SIG-M5 (cell line): ENCODE results near the gene MAP1LC3B2.
"Not testable (repeated sequence)": the region's sequence is repeated elsewhere in the genome, so short reads cannot be mapped to it uniquely, and the experiment has no call there.

Source experiments
- DNase-seq: peaks from one replicate; lab custom pipeline; 2025; lab: John Stamatoyannopoulos, UW

The MAP1LC3B2 gene

DNA sequence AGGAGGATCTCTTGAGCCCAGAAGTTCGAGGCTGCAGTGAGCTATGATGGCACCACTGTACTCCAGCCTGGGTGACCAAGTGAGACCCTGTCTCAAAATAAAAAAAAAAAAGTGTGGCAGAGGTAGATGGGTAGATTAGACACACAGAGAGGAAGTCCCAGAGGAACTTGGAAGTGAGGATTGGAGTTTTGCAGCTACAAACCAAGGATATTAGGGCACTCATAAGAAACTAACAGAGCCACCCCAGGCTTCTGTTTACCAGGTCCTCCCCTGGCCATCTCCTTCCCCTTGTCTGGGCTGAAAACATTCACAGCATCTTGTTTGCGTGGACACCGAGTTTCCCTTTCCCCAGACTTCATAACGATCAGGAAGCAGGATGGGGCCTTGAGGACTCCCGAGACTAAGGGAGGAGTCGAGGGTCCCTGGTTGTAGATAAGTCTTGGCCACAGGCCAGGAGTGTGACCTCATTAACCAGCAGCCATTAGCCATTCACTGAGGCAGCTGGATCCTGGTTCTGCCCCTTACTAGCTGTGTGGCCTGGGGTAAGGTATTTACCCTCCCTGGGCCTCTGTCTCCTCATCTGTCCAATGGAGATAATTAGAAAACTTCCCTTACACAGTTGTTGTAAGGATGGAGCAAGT, 2.1 kb downstream of the MAP1LC3B2 start:
- DNase-seq: no peak

GRCh38 chr12:116562090-116562489, 2.9 kb downstream of the MAP1LC3B2 start:
- no peak for DNase-seq

DNA sequence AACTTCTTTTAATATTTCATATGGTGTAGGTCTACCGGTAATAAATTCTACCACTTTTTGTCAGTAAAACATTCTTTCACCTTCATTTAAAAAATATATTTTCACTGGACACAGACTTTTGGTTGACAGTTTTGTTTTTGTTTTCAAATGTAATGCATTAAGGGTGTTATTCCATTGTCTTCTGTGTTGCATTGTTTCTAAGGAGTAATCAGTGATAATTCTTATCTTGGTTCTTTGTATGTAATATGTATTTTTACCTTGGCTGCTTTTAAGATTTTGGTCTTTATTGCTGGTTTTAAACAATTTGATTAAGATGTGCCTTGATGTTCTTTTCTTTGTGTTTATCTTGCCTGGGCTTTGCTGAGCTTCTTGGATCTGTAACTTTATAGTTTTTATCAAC, 4.1 kb downstream of the MAP1LC3B2 start:
- DNase-seq: no peak

GRCh38 chr12:116564080-116564479, 4.9 kb downstream of the MAP1LC3B2 start:
- DNase-seq: no peak

GRCh38 chr12:116565221-116565620, 6.0 kb downstream of the MAP1LC3B2 start:
- DNase-seq: not testable (repeated sequence)

DNA sequence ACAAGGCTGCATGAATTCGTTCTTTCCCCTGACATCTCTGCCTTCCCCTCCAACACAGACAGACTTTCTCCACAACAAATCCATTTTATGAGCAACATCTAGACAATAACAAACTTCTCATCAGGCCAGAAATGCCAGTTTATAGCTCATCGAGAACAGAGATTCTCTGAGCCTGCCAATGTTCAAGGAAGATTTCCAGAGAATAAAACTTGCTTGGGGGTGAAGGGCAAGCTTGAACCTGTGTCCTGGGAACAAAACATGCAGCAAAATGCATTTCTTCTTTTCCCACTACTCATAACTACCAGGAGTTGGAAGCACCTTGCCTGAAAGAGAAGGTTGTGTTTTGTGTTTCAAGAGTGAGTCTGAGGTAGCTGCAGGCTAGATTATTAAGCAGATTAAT, 6.8 kb downstream of the MAP1LC3B2 start:
- DNase-seq: no peak

- DNase-seq: no peak
These were observed 9.0 kb downstream of the MAP1LC3B2 start for GRCh38 chr12:116568203-116568602.

GRCh38 chr12:116571089-116571488, 11.9 kb downstream of the MAP1LC3B2 start:
- no peak for DNase-seq

DNA sequence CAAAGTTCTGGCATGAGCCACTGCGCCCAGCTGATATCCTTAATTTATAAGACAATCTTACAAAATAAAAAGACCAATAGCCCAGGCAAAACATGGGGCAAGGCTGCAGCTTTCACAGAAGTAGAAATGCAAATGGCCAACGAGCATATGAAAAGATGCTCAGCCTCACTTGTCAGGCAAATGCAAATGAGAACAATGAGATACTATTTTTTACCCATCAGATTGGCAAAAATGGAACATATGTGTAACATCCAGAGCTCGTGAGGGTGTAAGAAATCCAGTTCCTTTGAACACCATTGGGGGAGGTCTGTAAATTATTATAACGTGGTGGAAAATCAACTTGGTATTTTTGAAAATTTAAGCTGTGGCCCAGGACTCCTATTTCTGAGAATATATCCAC, 14.6 kb downstream of the MAP1LC3B2 start:
- DNase-seq: no peak

DNA sequence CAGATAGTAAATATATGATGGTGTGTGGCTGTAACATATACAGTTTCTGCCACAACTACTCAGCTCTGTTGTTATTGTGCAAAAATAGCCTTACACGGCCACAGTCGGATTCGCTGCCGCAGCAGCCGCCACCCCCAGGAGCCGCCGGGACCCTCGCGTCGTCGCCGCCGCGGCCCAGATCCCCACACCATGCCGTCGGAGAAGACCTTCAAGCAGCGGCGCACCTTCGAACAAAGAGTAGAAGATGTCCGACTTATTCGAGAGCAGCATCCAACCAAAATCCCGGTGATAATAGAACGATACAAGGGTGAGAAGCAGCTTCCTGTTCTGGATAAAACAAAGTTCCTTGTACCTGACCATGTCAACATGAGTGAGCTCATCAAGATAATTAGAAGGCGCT, 16.6 kb downstream of the MAP1LC3B2 start:
- DNase-seq: not testable (repeated sequence)

DNA sequence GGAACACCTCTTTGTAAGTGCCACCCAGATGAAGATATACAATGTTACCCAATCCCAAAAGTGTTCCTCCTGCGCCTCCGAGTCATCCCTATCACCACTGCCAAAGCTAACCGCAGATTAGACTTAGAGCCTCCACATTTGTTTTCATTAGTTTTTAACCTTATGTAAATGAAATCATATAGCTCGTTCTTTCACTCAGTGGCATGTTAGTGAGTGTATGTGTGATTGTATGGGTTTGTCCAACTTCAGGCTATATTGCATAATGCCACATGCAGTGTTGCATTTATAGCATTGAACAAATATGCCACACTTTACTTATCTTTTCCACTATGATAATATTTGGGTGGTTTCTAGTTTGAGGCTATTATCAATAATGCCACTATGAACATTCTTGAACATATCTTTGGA, 18.0 kb downstream of the MAP1LC3B2 start:
- DNase-seq: no peak

GRCh38 chr12:116578051-116578450, 18.9 kb downstream of the MAP1LC3B2 start:
- DNase-seq: no peak

- no peak for DNase-seq
These were observed 23.4 kb downstream of the MAP1LC3B2 start for GRCh38 chr12:116582610-116583009.

GRCh38 chr12:116583129-116583694, 24.0 kb downstream of the MAP1LC3B2 start:
- DNase-seq: no peak

GRCh38 chr12:116587270-116587669, 28.1 kb downstream of the MAP1LC3B2 start:
- no peak for DNase-seq

DNA sequence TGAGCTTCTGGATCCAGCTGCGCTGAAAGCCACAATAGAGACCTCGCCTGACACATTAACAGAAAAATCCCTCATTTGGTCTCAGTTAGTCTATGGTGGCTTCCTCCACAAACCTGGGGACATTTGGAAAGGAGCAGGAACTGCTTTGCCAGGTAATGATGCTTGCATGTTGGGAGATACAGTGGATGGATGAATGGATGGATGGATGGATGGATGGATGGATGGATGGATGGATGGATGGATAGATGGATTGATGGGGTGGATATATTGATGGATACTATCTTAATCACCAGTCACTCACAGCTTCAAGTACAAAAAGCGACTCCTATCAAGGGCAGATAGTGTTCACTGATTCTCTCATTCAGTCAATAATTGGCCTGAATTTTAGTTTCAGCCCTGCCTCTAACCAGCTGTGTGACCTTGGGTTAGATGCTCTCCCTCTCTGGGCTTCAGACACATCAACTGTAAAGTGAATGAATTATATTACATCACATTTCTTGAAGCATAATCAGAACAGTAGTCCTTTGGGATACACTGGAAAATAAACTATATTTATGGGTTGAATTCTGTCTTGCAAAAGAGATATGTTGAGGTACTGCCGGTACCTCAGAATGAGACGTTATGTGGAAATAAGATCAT, 29.3 kb downstream of the MAP1LC3B2 start:
- no peak for DNase-seq

DNA sequence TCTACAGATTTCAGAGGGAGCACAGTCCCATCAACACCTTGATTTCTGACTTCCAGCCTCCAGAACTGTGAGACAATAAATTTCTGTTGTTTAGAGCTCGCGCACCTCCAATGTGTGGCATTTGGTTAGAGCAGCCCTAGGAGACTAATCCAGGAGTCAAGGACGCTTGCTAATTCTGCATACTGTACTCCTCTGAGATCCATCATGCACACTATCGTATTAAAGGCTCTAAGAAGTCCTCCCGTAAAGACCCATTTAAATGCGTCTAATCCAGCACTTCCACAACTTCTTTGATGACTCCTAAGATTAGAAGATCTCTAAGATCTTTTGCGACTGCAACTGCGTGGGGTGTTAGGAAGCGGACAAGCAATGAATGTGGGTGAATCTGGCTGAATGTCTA, 30.4 kb downstream of the MAP1LC3B2 start:
- no peak for DNase-seq

GRCh38 chr12:116590561-116590960, 31.4 kb downstream of the MAP1LC3B2 start:
- no peak for DNase-seq

GRCh38 chr12:116591855-116592637, 32.9 kb downstream of the MAP1LC3B2 start:
- no peak for DNase-seq

- no peak for DNase-seq
These were observed 33.5 kb downstream of the MAP1LC3B2 start for GRCh38 chr12:116592731-116593130.

GRCh38 chr12:116594325-116595038, 35.3 kb downstream of the MAP1LC3B2 start:
- DNase-seq: peak; percentile 67

DNA sequence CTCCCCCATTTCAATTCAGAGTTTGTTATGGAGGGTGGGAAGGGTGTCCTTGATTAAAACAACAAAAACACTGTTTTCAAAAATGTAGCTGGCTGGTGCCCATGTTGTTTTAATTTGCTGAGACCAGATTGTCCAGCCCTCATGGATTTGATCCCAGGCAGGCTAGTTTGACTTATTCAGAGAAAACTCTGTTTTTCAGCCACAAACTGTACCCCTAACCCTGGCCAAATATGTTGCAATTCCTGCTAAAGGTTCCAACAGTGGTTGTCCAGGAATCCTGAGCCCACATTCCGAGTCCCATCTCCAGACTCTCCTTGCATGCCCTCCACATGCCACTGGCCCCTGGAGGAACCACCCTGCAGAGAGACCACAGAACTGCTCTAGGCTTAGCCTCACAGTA, 36.0 kb downstream of the MAP1LC3B2 start:
- no peak for DNase-seq
